ENCODE measurements around the gene MPP3.
"Not testable (repeated sequence)": the region's sequence is repeated elsewhere in the genome, so short reads cannot be mapped to it uniquely, and the experiment has no call there.

Gene MPP3

GRCh38 chr17:43848601-43849000 lies 15.7 kb upstream of the MPP3 start:
- H3K4me3 ChIP-seq (ENCODE audit: insufficient read depth, low read depth, low read length), result no peak overlapping the region
- H3K27me3 ChIP-seq (ENCODE audit: control insufficient read depth, insufficient read depth, low read length, poor library complexity, severe bottlenecking), result no peaks in the 10 kb centered on the region
- H3K9me3 ChIP-seq (ENCODE audit: control insufficient read depth, low read length), result no peaks in the 10 kb centered on the region
- no peaks in the 10 kb centered on the region for H3K4me1 ChIP-seq (ENCODE audit: control insufficient read depth, insufficient read depth, low read length)
- H3K27ac ChIP-seq (ENCODE audit: insufficient read depth, low read depth, low read length, poor library complexity, severe bottlenecking), result no peak overlapping the region
- no peaks in the 10 kb centered on the region for H3K36me3 ChIP-seq (ENCODE audit: control insufficient read depth, insufficient read depth, low read length)
- 92 to 95% methylated on average over 10 of the region's 10 CpGs for WGBS, 2 experiments

GRCh38 chr17:43846963-43847371 lies 14.0 kb upstream of the MPP3 start, which contains the start of gene CD300LG:
TSS of gene CD300LG (plus strand) at chr17:43847176. CDS start at chr17:43847217, 41 bp downstream.
- no peak within 1 kb of the TSS for H3K4me3 ChIP-seq (ENCODE audit: insufficient read depth, low read depth, low read length)
- no peaks in the 10 kb centered on the region for H3K9me3 ChIP-seq (ENCODE audit: control insufficient read depth, low read length)
- H3K27me3 ChIP-seq (ENCODE audit: control insufficient read depth, insufficient read depth, low read length, poor library complexity, severe bottlenecking), result no peaks in the 10 kb centered on the region
- H3K27ac ChIP-seq (ENCODE audit: insufficient read depth, low read depth, low read length, poor library complexity, severe bottlenecking), result no peak within 1 kb of the TSS
- 51 to 53% methylated on average over 16 to 17 of the region's 17 CpGs for WGBS, 2 experiments
- H3K36me3 ChIP-seq (ENCODE audit: control insufficient read depth, insufficient read depth, low read length), result no peaks in the 10 kb centered on the region
- H3K4me1 ChIP-seq (ENCODE audit: control insufficient read depth, insufficient read depth, low read length), result no peaks in the 10 kb centered on the region

- Histone ChIP-seq H3K9me3 (ENCODE audit: control insufficient read depth, low read length) (no peaks in the 10 kb centered on the region), H3K4me3 (ENCODE audit: insufficient read depth, low read depth, low read length) (no peak overlapping the region), H3K36me3 (ENCODE audit: control insufficient read depth, insufficient read depth, low read length) (no peaks in the 10 kb centered on the region), H3K27ac (ENCODE audit: insufficient read depth, low read depth, low read length, poor library complexity, severe bottlenecking) (no peak overlapping the region), H3K4me1 (ENCODE audit: control insufficient read depth, insufficient read depth, low read length) (no peaks in the 10 kb centered on the region), H3K27me3 (ENCODE audit: control insufficient read depth, insufficient read depth, low read length, poor library complexity, severe bottlenecking) (no peaks in the 10 kb centered on the region)
- WGBS, 2 experiments, result 13 to 15% methylated on average over 12 of the region's 13 CpGs
These were observed 13.3 kb upstream of the MPP3 start for GRCh38 chr17:43846221-43846712.

- WGBS, 2 experiments, result 86% methylated on average over 3 to 4 of the region's 4 CpGs
- no peaks in the 10 kb centered on the region for H3K36me3 ChIP-seq (ENCODE audit: control insufficient read depth, insufficient read depth, low read length)
- no peaks in the 10 kb centered on the region for H3K9me3 ChIP-seq (ENCODE audit: control insufficient read depth, low read length)
- H3K4me3 ChIP-seq (ENCODE audit: insufficient read depth, low read depth, low read length), result no peak overlapping the region
- no peak overlapping the region for H3K27ac ChIP-seq (ENCODE audit: insufficient read depth, low read depth, low read length, poor library complexity, severe bottlenecking)
- H3K4me1 ChIP-seq (ENCODE audit: control insufficient read depth, insufficient read depth, low read length), result no peaks in the 10 kb centered on the region
- no peaks in the 10 kb centered on the region for H3K27me3 ChIP-seq (ENCODE audit: control insufficient read depth, insufficient read depth, low read length, poor library complexity, severe bottlenecking)
These were observed 12.8 kb upstream of the MPP3 start for GRCh38 chr17:43845766-43846165.

- WGBS, 2 experiments, result 91 to 93% methylated on average over 5 of the region's 5 CpGs
These were observed 11.3 kb upstream of the MPP3 start for GRCh38 chr17:43844241-43844640.

GRCh38 chr17:43842975-43843325 lies 10.0 kb upstream of the MPP3 start:
- WGBS, 2 experiments, result 91 to 95% methylated on average over 6 to 7 of the region's 7 CpGs
- no peaks in the 10 kb centered on the region for H3K9me3 ChIP-seq (ENCODE audit: control insufficient read depth, low read length)
- H3K36me3 ChIP-seq (ENCODE audit: control insufficient read depth, insufficient read depth, low read length), result no peaks in the 10 kb centered on the region
- no peaks in the 10 kb centered on the region for H3K27me3 ChIP-seq (ENCODE audit: control insufficient read depth, insufficient read depth, low read length, poor library complexity, severe bottlenecking)
- no peaks in the 10 kb centered on the region for H3K4me1 ChIP-seq (ENCODE audit: control insufficient read depth, insufficient read depth, low read length)
- no peak overlapping the region for H3K27ac ChIP-seq (ENCODE audit: insufficient read depth, low read depth, low read length, poor library complexity, severe bottlenecking)
- H3K4me3 ChIP-seq (ENCODE audit: insufficient read depth, low read depth, low read length), result no peak overlapping the region

More at GRCh38 chr17:43844241-43844640, 11.3 kb upstream of the MPP3 start:
- Histone ChIP-seq H3K4me1 (ENCODE audit: control insufficient read depth, insufficient read depth, low read length) (no peaks in the 10 kb centered on the region), H3K36me3 (ENCODE audit: control insufficient read depth, insufficient read depth, low read length) (no peaks in the 10 kb centered on the region), H3K4me3 (ENCODE audit: insufficient read depth, low read depth, low read length) (no peak overlapping the region), H3K27me3 (ENCODE audit: control insufficient read depth, insufficient read depth, low read length, poor library complexity, severe bottlenecking) (no peaks in the 10 kb centered on the region), H3K27ac (ENCODE audit: insufficient read depth, low read depth, low read length, poor library complexity, severe bottlenecking) (no peak overlapping the region), H3K9me3 (ENCODE audit: control insufficient read depth, low read length) (no peaks in the 10 kb centered on the region)

- H3K36me3 ChIP-seq (ENCODE audit: control insufficient read depth, insufficient read depth, low read length); H3K9me3 ChIP-seq (ENCODE audit: control insufficient read depth, low read length); H3K27ac ChIP-seq (ENCODE audit: insufficient read depth, low read depth, low read length, poor library complexity, severe bottlenecking); H3K4me3 ChIP-seq (ENCODE audit: insufficient read depth, low read depth, low read length); H3K27me3 ChIP-seq (ENCODE audit: control insufficient read depth, insufficient read depth, low read length, poor library complexity, severe bottlenecking); H3K4me1 ChIP-seq (ENCODE audit: control insufficient read depth, insufficient read depth, low read length): not testable (repeated sequence)
- WGBS, 2 experiments, result 95 to 97% methylated on average over 38 to 49 of the region's 54 CpGs
These were observed 9.4 kb upstream of the MPP3 start for GRCh38 chr17:43842091-43842974.

GRCh38 chr17:43841282-43841681 lies 8.3 kb upstream of the MPP3 start:
- no peak overlapping the region for H3K4me3 ChIP-seq (ENCODE audit: insufficient read depth, low read depth, low read length)
- H3K9me3 ChIP-seq (ENCODE audit: control insufficient read depth, low read length), result no peaks in the 10 kb centered on the region
- no peak overlapping the region for H3K27ac ChIP-seq (ENCODE audit: insufficient read depth, low read depth, low read length, poor library complexity, severe bottlenecking)
- no peaks in the 10 kb centered on the region for H3K36me3 ChIP-seq (ENCODE audit: control insufficient read depth, insufficient read depth, low read length)
- 88 to 91% methylated on average over 4 of the region's 4 CpGs for WGBS, 2 experiments
- no peaks in the 10 kb centered on the region for H3K4me1 ChIP-seq (ENCODE audit: control insufficient read depth, insufficient read depth, low read length)
- no peaks in the 10 kb centered on the region for H3K27me3 ChIP-seq (ENCODE audit: control insufficient read depth, insufficient read depth, low read length, poor library complexity, severe bottlenecking)

GRCh38 chr17:43840814-43841213 lies 7.9 kb upstream of the MPP3 start:
- Histone ChIP-seq H3K27me3 (ENCODE audit: control insufficient read depth, insufficient read depth, low read length, poor library complexity, severe bottlenecking) (no peaks in the 10 kb centered on the region), H3K27ac (ENCODE audit: insufficient read depth, low read depth, low read length, poor library complexity, severe bottlenecking) (no peak overlapping the region), H3K36me3 (ENCODE audit: control insufficient read depth, insufficient read depth, low read length) (no peaks in the 10 kb centered on the region), H3K4me3 (ENCODE audit: insufficient read depth, low read depth, low read length) (no peak overlapping the region), H3K9me3 (ENCODE audit: control insufficient read depth, low read length) (no peaks in the 10 kb centered on the region), H3K4me1 (ENCODE audit: control insufficient read depth, insufficient read depth, low read length) (no peaks in the 10 kb centered on the region)
- WGBS, 2 experiments, result 72 to 89% methylated on average over 2 to 4 of the region's 4 CpGs

- no peaks in the 10 kb centered on the region for H3K4me1 ChIP-seq (ENCODE audit: control insufficient read depth, insufficient read depth, low read length)
- H3K27ac ChIP-seq (ENCODE audit: insufficient read depth, low read depth, low read length, poor library complexity, severe bottlenecking), result no peak overlapping the region
- H3K9me3 ChIP-seq (ENCODE audit: control insufficient read depth, low read length), result no peaks in the 10 kb centered on the region
- no peak overlapping the region for H3K4me3 ChIP-seq (ENCODE audit: insufficient read depth, low read depth, low read length)
- WGBS, 2 experiments, result 67 to 69% methylated on average over 7 of the region's 7 CpGs
- H3K27me3 ChIP-seq (ENCODE audit: control insufficient read depth, insufficient read depth, low read length, poor library complexity, severe bottlenecking), result peaks cover 2% of the 10 kb centered on the region
- H3K36me3 ChIP-seq (ENCODE audit: control insufficient read depth, insufficient read depth, low read length), result no peaks in the 10 kb centered on the region
These were observed 6.7 kb upstream of the MPP3 start for GRCh38 chr17:43839670-43840108.

Measured in ectodermal cell (in vitro differentiated cells).